Loucy (cell line): ENCODE data around the gene FHL3.

ENCODE experiments used
- H2AFZ ChIP-seq: fragments of 200-600 bp; sonication (generic); 2 replicates; pipeline ENCODE4 v1.6.0; 2016; ENCODE audit warnings: antibody characterized with exemption, mild to moderate bottlenecking, low read length, moderate library complexity
- H3F3A ChIP-seq: fragments of 200-600 bp; 2 replicates; pipeline ENCODE4 v1.6.0; 2016; ENCODE audit warnings: antibody characterized with exemption, low read depth, mild to moderate bottlenecking
- H3K27me3 ChIP-seq: fragments of 200-600 bp; sonication (generic); 2 replicates; pipeline ENCODE4 v1.6.1; 2014; ENCODE audit warnings: low read length, mild to moderate bottlenecking; ENCODE audit not compliant: insufficient read depth, poor library complexity, severe bottlenecking
- H3K36me3 ChIP-seq: fragments of 200-600 bp; sonication (generic); 2 replicates; pipeline ENCODE4 v1.6.1; 2016; ENCODE audit warnings: low read length; ENCODE audit not compliant: insufficient read depth
- H3K4me1 ChIP-seq: fragments of 200-600 bp; sonication (generic); 2 replicates; pipeline ENCODE4 v1.5.1; 2014; ENCODE audit warnings: low read length, mild to moderate bottlenecking; ENCODE audit not compliant: insufficient read depth, poor library complexity, severe bottlenecking
- H3K4me2 ChIP-seq: fragments of 200-600 bp; sonication (generic); 2 replicates; pipeline ENCODE4 v1.6.0; 2014; ENCODE audit warnings: antibody characterized with exemption, low read length, low read depth, mild to moderate bottlenecking; ENCODE audit not compliant: poor library complexity, severe bottlenecking
- H3K4me3 ChIP-seq: fragments of 200-600 bp; sonication (generic); 2 replicates; pipeline ENCODE4 v1.5.1; 2014; ENCODE audit warnings: low read length, mild to moderate bottlenecking, mixed read lengths; ENCODE audit not compliant: poor library complexity, severe bottlenecking
- H3K79me2 ChIP-seq: fragments of 200-600 bp; sonication (generic); 2 replicates; pipeline ENCODE4 v1.6.1; 2014; ENCODE audit warnings: low read length; ENCODE audit not compliant: insufficient read depth
- H3K9ac ChIP-seq: fragments of 200-600 bp; sonication (generic); 2 replicates; pipeline ENCODE4 v1.6.0; 2014; ENCODE audit warnings: mild to moderate bottlenecking, low read depth, low read length, moderate library complexity; ENCODE audit not compliant: poor library complexity, severe bottlenecking
- H3K9me2 ChIP-seq: fragments of 200-600 bp; sonication (generic); replicated peaks from 2 replicates; pipeline ENCODE4 v1.6.1; 2016; ENCODE audit warnings: low read depth, low read length, mixed read lengths
- H3K9me3 ChIP-seq: fragments of 200-600 bp; sonication (generic); 2 replicates; pipeline ENCODE4 v1.6.1; 2014; ENCODE audit warnings: mild to moderate bottlenecking, antibody characterized with exemption, low read length, low read depth; ENCODE audit not compliant: insufficient read depth
- H4K20me1 ChIP-seq: fragments of 200-600 bp; sonication (generic); 2 replicates; pipeline ENCODE4 v1.6.0; 2014; ENCODE audit warnings: antibody characterized with exemption, low read length, mild to moderate bottlenecking; ENCODE audit not compliant: insufficient read depth, poor library complexity, severe bottlenecking
- CTCF ChIP-seq: fragments of 200-600 bp; sonication (generic); conservative IDR thresholded peaks from 2 replicates; pipeline ENCODE4 v1.5.1; 2014; ENCODE audit warnings: mild to moderate bottlenecking, antibody characterized with exemption, low read length
- EZH2phosphoT487 ChIP-seq: fragments of 200-600 bp; IDR thresholded peaks from 2 replicates; pipeline ENCODE4 v1.6.1; 2018; ENCODE audit warnings: antibody characterized with exemption, mild to moderate bottlenecking, moderate library complexity, borderline replicate concordance

FHL3 gene

GRCh38 chr1:38005195-38006007, at the start of gene FHL3:
TSS of gene FHL3 (minus strand) at chr1:38005514. CDS start at chr1:37999412, 6,102 bp downstream.
- Histone ChIP-seq H3K4me3 (peak within 1 kb of the TSS; percentile 77), H2AFZ (0 out of 2 replicates have a peak within 1 kb of the TSS, but pooled peaks have one; percentile 41), H3K79me2 (peaks cover 34% of the 10 kb centered on the region; the same call in 1 of the 2 replicates), H3K4me1 (peaks cover 51% of the 10 kb centered on the region), H3K27me3 (no peaks in the 10 kb centered on the region), H3K36me3 (no peaks in the 10 kb centered on the region), H4K20me1 (peaks cover 4% of the 10 kb centered on the region), H3K9me2 (no peaks in the 10 kb centered on the region), H3K4me2 (peak within 1 kb of the TSS; percentile 85), H3K9ac (peak within 1 kb of the TSS; percentile 79), H3F3A (no peaks in the 10 kb centered on the region), H3K9me3 (no peaks in the 10 kb centered on the region)
- TF ChIP-seq CTCF = no peak
- no peak for TF ChIP-seq EZH2phosphoT487

- Histone ChIP-seq H3K4me2 (no peak overlapping the region), H3K79me2 (no peaks in the 10 kb centered on the region), H3K36me3 (no peaks in the 10 kb centered on the region), H3K9me3 (no peaks in the 10 kb centered on the region), H3K4me1 (no peaks in the 10 kb centered on the region), H4K20me1 (no peaks in the 10 kb centered on the region), H3K4me3 (no peak overlapping the region), H3K9me2 (no peaks in the 10 kb centered on the region), H3K27me3 (no peaks in the 10 kb centered on the region), H3F3A (no peaks in the 10 kb centered on the region), H3K9ac (no peak overlapping the region), H2AFZ (no peak overlapping the region)
- TF ChIP-seq EZH2phosphoT487 = no peak
- no peak for TF ChIP-seq CTCF
Measured at GRCh38 chr1:38053416-38054091, 48.2 kb upstream of the FHL3 start.

GRCh38 chr1:38052750-38053415, 47.6 kb upstream of the FHL3 start:
- H3K4me3 ChIP-seq = no peak overlapping the region
- no peaks in the 10 kb centered on the region for H3K79me2 ChIP-seq
- TF ChIP-seq CTCF = no peak
- TF ChIP-seq EZH2phosphoT487 = no peak
- no peaks in the 10 kb centered on the region for H3K4me1 ChIP-seq
- no peaks in the 10 kb centered on the region for H3F3A ChIP-seq
- H3K4me2 ChIP-seq = no peak overlapping the region
- no peaks in the 10 kb centered on the region for H3K36me3 ChIP-seq
- H2AFZ ChIP-seq = no peak overlapping the region
- H3K9ac ChIP-seq = no peak overlapping the region
- no peaks in the 10 kb centered on the region for H3K27me3 ChIP-seq
- no peaks in the 10 kb centered on the region for H3K9me2 ChIP-seq
- H4K20me1 ChIP-seq = no peaks in the 10 kb centered on the region
- H3K9me3 ChIP-seq = no peaks in the 10 kb centered on the region
